ENCODE results near the gene FXYD3. TPM values are rescaled to one million over a fixed set of nuclear protein-coding genes. Genes with fewer than 3 reads are reported as not detected.

FXYD3 gene
- total RNA-seq, 2 donors from 2014 or later: 365 to 1,352 TPM

DNA sequence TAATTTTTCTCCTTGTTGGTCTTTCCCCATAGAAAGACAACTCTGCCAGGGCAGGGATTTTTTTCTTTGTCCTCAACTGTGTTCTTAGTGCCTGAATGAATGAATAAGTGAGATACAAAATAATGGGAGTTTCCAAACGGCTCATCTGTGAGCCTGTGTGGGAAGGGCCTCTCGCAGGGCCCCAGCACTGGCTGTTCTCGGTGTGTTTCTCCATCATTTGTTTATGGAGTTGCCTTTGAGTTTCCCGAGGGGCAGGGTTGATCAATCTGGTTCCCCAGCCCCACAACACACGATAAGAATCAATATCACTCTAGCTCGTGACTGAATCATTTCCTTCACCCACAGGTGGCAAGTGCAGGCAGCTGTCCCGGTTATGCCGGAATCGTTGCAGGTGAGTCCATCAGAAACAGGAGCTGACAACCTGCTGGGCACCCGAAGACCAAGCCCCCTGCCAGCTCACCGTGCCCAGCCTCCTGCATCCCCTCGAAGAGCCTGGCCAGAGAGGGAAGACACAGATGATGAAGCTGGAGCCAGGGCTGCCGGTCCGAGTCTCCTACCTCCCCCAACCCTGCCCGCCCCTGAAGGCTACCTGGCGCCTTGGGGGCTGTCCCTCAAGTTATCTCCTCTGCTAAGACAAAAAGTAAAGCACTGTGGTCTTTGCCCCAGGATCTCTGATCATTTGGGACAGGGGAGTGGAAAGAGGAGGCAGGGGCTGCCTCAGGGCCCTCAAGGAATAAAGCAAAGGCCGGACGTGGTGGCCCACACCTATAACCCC is 53.8 kb downstream of the FXYD3 start:
- Histone ChIP-seq H3K36me3 (no peaks in the 10 kb centered on the region), H3K27me3 (replicated peaks; ENCODE audit: insufficient read depth) (no peaks in the 10 kb centered on the region), H3K9me3 (no peaks in the 10 kb centered on the region), H3K4me3 (no peak overlapping the region), H3K4me1 (replicated peaks) (no peaks in the 10 kb centered on the region), H3K27ac (no peak overlapping the region)
- intact Hi-C loops (cut with DNase I): no loop called here
- TF ChIP-seq POLR2AphosphoS5 (IDR thresholded peaks at IDR 0.05) (no peak), POLR2A (IDR thresholded peaks at IDR 0.05) (no peak), CTCF (IDR thresholded peaks at IDR 0.05) (no peak)
- 66% methylated on average over 18 of the region's 18 CpGs for WGBS
- no peak for DNase-seq (ENCODE audit: low spot score)

DNA sequence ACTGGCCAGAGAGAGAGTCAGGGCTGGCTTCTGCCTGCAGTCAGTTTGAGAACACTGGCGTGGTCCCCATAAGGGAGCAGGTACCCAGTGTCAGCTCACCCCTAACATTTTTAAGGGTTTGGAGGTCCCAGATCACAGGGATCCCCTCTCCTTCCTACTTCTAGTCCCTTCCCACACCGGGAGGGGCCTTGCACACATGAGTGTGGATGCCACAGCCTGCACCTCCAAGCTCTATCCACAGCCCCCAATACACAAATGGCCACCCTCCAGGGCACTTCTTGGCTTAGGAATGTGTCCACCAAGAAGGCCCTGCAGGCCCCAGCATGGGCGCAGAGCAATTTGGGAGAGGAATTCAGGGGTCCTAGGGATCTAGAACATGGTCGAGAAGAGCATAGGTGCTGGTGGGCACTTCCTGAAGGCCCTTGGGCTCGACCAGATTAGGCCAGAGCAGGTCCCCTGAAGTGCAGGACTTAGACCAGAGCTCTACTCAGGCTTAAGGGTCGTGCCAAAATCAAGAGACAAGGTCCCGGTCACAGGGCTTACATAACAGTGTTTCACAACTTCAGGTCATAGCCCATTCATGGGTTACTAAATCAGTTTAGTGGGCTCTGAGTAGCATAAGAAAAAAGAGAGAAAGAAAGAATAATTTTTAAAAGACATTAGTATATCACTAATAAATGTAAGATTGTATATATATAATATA is 54.9 kb downstream of the FXYD3 start:
- Histone ChIP-seq H3K36me3 (no peaks in the 10 kb centered on the region), H3K4me3 (no peak overlapping the region), H3K27ac (no peak overlapping the region), H3K9me3 (no peaks in the 10 kb centered on the region), H3K27me3 (replicated peaks; ENCODE audit: insufficient read depth) (no peaks in the 10 kb centered on the region), H3K4me1 (replicated peaks) (no peaks in the 10 kb centered on the region)
- no peak for DNase-seq (ENCODE audit: low spot score)
- intact Hi-C loops (cut with DNase I): no loop called here
- TF ChIP-seq POLR2AphosphoS5 (IDR thresholded peaks at IDR 0.05): no peak
- TF ChIP-seq POLR2A (IDR thresholded peaks at IDR 0.05): no peak
- TF ChIP-seq CTCF (IDR thresholded peaks at IDR 0.05): no peak
- WGBS: 86% methylated on average over 7 of the region's 7 CpGs

- Histone ChIP-seq H3K4me1 (replicated peaks) (no peaks in the 10 kb centered on the region), H3K27ac (no peak overlapping the region), H3K36me3 (no peaks in the 10 kb centered on the region), H3K9me3 (no peaks in the 10 kb centered on the region), H3K4me3 (no peak overlapping the region), H3K27me3 (replicated peaks; ENCODE audit: insufficient read depth) (no peaks in the 10 kb centered on the region)
- no peak for DNase-seq (ENCODE audit: low spot score)
- TF ChIP-seq POLR2A (IDR thresholded peaks at IDR 0.05) (no peak), CTCF (IDR thresholded peaks at IDR 0.05) (no peak), POLR2AphosphoS5 (IDR thresholded peaks at IDR 0.05) (no peak)
- intact Hi-C loops (cut with DNase I): no loop called here
- 43% methylated on average over 3 of the region's 3 CpGs for WGBS
These were observed 56.1 kb downstream of the FXYD3 start for GRCh38 chr19:35171730-35172129.

Small RNA genes within 50 kb of the gene (small RNA-seq; reads per million reads assigned to genes)
- 0 reads per million in 2 donors for gene AC020907.2

Other genes with a start within 250 kb of the FXYD3 start
- 1 to 10 TPM; 2.3 to 7.2 TPM for gene ZNF30, start 188.9 kb upstream of the FXYD3 start, total RNA-seq
- gene ZNF792, start 151.6 kb upstream of the FXYD3 start, total RNA-seq: 1 to 10 TPM; 8.2 to 9.3 TPM
- gene GRAMD1A, start 115.5 kb upstream of the FXYD3 start, total RNA-seq: 100 to 1,000 TPM in 1 of 2 donors, 10 to 100 TPM in 1; 32.2 to 120 TPM
- 10 to 100 TPM in 1 of 2 donors, 1 to 10 TPM in 1; 9.7 to 10.6 TPM for gene SCN1B, start 85.4 kb upstream of the FXYD3 start, total RNA-seq
- gene HPN, start 74.1 kb upstream of the FXYD3 start, total RNA-seq: 10 to 100 TPM; 14.8 to 22.6 TPM
- 10 to 100 TPM in 1 of 2 donors, 1 to 10 TPM in 1; 9.1 to 16.3 TPM for gene LGI4, start 19.2 kb downstream of the FXYD3 start, total RNA-seq
- gene FXYD1, start 23.0 kb downstream of the FXYD3 start, total RNA-seq: 10 to 100 TPM; 15.9 to 30.6 TPM
- gene FXYD7, start 27.4 kb downstream of the FXYD3 start, total RNA-seq: not detected
- 10 to 100 TPM; 18.8 to 43.2 TPM for gene FXYD5, start 38.9 kb downstream of the FXYD3 start, total RNA-seq
- gene FAM187B, start 112.9 kb downstream of the FXYD3 start, total RNA-seq: 1 to 10 TPM in 1 of 2 donors, not detected in 1; 1.1 TPM
- gene LSR, start 133.2 kb downstream of the FXYD3 start, total RNA-seq: 100 to 1,000 TPM; 119 to 202 TPM
- 100 to 1,000 TPM; 107 to 151 TPM for gene USF2, start 153.1 kb downstream of the FXYD3 start, total RNA-seq
- gene HAMP, start 166.7 kb downstream of the FXYD3 start, total RNA-seq: 1 to 10 TPM; 2.0 to 2.2 TPM
- 10 to 100 TPM in 1 of 2 donors, not detected in 1; 13.9 TPM for gene MAG, start 176.3 kb downstream of the FXYD3 start, total RNA-seq
- gene CD22, start 213.4 kb downstream of the FXYD3 start, total RNA-seq: 10 to 100 TPM in 1 of 2 donors, not detected in 1; 14.0 TPM
- gene FFAR1, start 232.1 kb downstream of the FXYD3 start, total RNA-seq: under 1 TPM in 1 of 2 donors, not detected in 1; 0.28 TPM
- 1 to 10 TPM in 1 of 2 donors, not detected in 1; 1.6 TPM for gene FFAR3, start 242.6 kb downstream of the FXYD3 start, total RNA-seq

Measured in prostate gland (tissue), 2 donors.